ENCODE results near the gene FYN. TPM values are rescaled to one million over a fixed set of nuclear protein-coding genes. Genes with fewer than 3 reads are reported as not detected.
"Not testable (repeated sequence)": the region's sequence is repeated elsewhere in the genome, so short reads cannot be mapped to it uniquely, and the experiment has no call there.

The FYN gene
- total RNA-seq, 4 donors from 2014 or later: 108 to 281 (median 186) TPM

- DNase-seq (ENCODE audit: low spot score): no peak
- TF ChIP-seq CTCF (IDR thresholded peaks at IDR 0.05): no peak
- peak; percentile 69 for ATAC-seq (ENCODE audit: low FRiP score)
These were observed 189.4 kb downstream of the FYN start for GRCh38 chr6:111683749-111684267.

DNA sequence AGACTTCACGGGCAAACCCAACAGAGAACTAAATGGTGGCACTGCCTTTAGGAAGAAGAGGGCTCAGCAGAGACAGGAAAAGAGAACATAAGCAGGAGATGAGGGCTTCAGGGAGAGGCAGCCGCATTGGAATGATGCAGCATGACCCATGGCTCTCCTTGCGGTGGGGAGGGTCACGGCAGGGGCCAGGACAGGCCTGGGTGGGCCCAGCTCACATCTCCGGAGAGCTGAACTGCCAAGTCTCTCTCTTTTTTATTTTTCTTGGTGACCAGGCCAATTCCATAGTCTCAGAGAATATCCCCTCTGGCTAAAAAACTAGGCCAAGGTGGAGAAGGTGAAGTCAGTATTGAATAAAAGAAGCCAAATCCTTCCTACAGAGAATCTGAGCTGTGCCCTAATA lies 190.1 kb downstream of the FYN start:
- no peak for DNase-seq (ENCODE audit: low spot score)
- TF ChIP-seq CTCF (IDR thresholded peaks at IDR 0.05): no peak
- ATAC-seq (ENCODE audit: low FRiP score): no peak

DNA sequence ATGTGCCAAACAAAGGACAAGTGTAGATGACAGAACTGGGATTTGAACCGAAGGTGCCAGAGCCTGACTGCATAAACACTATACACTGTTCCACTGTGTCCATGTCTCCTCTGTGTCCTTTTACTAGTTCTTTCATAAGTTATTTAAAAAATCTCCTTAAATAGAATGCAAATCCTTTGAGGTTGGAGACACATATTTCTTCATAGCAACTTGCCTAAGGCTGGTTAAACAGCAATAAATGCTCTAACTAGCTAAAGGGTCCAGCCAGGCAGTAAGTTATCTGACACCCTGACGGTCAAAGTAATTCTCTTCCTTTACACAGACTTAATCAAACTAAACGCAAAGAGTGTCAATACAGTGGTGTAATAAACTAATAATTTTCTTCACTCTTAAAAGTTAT lies 191.4 kb downstream of the FYN start:
- no peak for TF ChIP-seq CTCF (IDR thresholded peaks at IDR 0.05)
- ATAC-seq (ENCODE audit: low FRiP score) (no peak), DNase-seq (ENCODE audit: low spot score) (no peak)

- not testable (repeated sequence) for ATAC-seq (ENCODE audit: low FRiP score); DNase-seq (ENCODE audit: low spot score)
These were observed 192.2 kb downstream of the FYN start for GRCh38 chr6:111680811-111681609.

DNA sequence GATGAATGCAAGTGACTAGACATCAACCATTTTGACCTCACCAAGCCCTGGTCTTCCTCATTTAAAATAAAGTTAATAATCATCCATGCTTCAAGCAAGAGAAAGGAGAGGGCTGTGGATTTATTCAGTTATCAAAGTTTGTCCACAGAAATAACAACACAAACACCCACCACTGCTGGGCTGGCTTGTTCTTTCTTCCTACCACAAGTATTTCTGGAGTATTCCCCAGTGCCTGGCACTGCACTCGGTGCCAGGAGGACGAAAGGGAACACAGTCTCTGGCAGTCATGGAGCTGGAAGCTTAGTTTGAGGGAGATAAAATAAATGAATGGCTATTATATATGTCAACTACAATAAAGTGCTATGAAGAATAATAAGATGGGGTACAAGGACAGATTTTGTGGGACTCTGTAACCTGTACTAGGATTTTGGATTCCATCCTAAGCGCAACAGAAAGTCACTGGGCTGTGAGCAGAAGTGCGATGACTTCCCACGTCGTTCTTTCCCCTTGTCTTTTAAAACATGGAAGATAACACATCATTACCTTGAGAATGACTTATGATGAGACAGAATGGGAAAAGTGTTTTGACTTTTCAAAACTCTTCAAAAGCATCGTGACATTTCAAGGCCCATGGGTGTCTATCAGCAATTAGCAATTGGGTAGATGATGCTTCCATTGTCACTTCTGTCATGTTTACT lies 193.1 kb downstream of the FYN start:
- no peak for TF ChIP-seq CTCF (IDR thresholded peaks at IDR 0.05)
- no peak for ATAC-seq (ENCODE audit: low FRiP score)
- DNase-seq (ENCODE audit: low spot score): no peak

DNA sequence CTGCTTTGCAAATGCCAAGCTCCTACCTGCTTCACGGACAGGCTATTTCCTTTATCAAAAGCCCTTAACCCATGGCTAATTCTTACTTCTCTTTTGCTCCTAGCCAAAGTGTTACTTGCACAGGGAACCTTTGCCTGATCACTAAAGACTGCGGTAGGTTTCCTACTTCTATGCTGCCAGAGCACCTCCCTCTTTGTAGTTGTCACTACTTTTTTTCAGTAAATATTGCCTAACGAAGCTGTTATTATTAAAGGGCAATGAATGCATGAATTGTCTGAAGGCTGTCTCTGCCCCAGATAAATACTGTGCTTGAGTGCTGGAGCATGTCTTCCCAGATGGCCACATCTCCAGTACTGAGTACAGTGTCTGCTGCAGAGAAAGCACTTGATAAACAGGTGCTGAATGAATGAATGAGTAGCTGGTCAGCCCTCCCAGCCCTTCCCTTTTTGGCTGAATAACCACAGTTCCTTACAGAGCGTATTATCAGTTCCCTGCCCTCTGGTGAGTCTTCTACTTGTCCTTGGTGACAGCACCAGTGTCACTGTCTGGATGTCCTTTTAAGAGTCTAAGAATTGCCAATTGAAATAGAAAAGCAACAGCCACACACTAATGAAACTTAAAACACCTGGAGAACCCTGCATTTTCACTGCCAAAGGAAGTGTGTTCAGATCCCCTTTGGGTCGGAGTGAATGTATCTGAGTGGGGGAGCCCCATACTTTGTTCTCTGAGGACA lies 194.0 kb downstream of the FYN start:
- DNase-seq (ENCODE audit: low spot score) (no peak), ATAC-seq (ENCODE audit: low FRiP score) (no peak)
- no peak for TF ChIP-seq CTCF (IDR thresholded peaks at IDR 0.05)
